Measurements from ENCODE around the gene ITGBL1.
A peak's percentile ranks its signal among the peaks of the same experiment; 100 is the strongest.

Gene ITGBL1

DNA sequence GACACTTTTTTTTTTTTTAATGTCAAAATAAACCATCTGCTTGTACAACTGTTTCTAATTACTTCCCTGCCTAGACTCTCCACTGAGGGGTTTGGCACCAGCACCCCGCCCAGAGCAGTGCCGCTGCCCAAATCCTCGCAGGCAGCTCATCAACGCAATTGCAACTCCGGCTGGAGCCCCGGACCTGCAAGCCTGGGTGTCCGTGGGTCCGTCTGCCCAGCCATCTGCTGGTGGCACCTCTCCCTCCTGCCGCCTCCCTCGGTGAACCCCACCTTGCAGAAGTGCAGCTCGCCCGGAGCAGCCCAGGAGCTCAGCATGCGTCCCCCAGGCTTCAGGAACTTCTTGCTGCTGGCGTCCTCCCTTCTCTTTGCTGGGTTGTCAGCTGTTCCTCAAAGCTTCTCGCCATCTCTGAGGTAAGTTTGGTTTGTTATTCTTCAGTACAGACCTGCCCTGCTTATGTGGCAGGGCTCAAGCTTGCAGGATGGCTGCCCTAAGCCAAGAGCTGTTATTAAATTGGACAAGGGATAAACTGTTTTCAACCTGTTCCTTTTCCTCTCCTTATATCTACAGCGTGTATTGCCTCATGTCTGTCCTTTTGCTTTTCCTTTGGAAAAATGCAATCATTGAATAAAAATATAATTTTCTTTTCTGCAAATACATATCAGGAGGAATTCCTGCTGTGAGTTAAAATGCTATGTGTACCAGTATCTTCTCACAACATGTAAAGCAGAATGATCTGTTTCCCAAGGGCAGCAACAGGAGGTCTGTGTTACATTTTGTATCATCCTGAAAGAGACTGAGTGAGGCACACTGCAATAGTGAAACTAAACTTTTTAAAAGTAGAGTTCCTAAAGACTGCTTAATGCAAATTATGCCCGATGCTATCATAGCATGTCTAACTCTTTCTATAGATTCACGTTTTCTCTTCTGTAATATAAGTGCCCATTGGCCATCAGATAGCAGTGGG lies at the start of gene ITGBL1:
Gene ITGBL1, plus strand, starts transcription at position 157 of the 967 bp plus-strand sequence. Its CDS starts 159 bp downstream, at position 316.
- DNase-seq: peak; percentile 27

DNA sequence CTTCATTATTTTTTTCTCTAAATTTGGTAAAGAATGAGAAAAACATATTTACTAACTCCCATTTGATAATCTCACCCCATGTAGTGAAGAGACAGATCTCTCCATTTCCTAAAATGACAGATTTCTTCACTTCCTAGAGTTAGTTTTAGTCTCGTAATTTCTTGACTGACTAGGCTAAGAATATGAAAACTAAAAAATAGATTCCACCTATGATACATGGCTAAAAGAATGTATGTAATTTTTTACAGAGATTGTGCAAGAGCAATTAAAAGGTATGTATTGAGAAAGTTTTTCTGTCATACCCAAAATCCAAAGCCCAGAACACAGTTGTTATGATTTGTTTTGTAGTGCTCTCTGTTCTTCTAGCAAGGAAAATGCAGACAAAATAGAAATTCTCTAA lies 45.7 kb upstream of the ITGBL1 start:
- no peak for DNase-seq

GRCh38 chr13:101408154-101408553 lies 44.3 kb upstream of the ITGBL1 start:
- DNase-seq: no peak

- no peak for DNase-seq
Measured at GRCh38 chr13:101408992-101409656, 43.4 kb upstream of the ITGBL1 start.

DNA sequence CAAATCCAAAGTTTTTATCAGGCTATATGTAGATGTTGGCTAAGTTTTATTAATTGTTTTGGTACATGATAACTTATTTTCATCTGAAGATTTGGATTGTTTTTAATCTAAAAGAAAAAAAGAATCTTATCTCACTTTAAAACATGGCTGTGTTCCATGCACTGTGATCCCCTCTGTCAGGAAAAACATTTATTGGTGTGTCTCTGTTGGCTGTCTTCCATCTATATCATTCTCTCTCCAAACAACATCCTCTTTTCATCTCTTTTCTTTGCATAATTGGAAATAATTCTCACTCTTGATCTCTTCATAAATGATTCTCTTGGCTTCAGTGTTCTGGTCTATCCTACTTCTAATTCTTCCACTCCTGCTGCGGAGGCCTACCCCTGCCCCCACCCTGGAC lies 40.4 kb upstream of the ITGBL1 start:
- no peak for DNase-seq

DNA sequence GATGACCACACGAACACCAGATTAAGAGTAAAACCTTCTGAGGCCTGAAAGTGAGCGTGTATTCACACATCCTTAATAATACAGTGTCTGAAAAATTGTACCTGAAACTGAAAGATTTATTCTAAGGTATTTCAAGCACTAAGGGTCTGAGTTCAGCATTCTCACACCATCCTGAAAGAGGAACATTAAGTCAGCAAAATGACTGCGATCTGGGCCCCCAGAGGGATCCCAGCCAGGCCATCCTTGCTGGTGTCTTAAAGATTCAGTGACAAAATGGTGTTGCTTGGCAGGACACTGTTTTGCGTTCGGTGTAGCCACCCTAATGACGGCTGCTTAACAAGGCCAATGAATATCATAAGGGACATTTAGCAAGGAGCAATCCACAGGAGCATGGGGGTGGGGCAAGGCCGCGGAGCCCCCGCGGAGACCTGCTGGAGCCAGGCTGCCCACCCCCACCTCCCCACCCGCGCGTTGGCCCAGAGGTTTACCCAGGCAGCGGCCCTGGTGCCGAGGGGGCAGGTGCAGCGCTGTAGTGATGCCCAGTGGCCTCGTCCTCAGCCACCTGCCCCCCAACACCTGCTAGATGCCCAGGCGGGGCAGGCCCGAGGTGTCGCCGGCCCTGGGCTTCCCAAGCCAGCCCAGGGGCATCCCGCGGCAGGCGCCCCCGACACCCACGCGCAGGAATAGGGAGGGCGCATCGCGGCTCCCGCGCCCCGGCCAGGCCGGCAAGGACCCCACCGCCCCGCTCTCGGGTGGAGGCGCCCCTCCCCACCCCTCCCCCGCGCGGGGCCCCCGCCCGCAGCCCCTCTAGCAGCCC lies 36.9 kb upstream of the ITGBL1 start:
- peak; percentile 1 for DNase-seq

GRCh38 chr13:101416181-101417042 lies 36.1 kb upstream of the ITGBL1 start, which contains the start of gene NALCN:
Gene NALCN (minus strand): TSS chr13:101416508. CDS start chr13:101399126, 17,382 bp downstream.
- peak; percentile 28 for DNase-seq

DNA sequence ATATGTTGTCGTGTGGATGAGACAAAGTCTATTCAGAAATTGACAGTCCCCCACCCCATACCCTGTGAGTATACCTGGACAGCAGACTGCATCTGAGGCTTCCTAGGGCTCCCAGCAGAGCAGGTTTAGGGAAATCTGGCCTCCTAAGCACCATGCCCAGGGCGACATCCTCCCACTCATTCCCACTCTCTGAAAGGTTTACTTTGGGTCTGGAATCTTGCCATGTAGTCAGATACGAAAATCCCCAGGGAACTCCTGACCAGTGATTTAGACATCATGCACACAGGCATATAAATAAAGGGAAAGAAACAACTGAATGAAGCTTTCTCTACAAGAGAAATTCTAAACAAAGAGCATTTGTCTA lies 35.5 kb upstream of the ITGBL1 start:
- peak; percentile 1 for DNase-seq

DNA sequence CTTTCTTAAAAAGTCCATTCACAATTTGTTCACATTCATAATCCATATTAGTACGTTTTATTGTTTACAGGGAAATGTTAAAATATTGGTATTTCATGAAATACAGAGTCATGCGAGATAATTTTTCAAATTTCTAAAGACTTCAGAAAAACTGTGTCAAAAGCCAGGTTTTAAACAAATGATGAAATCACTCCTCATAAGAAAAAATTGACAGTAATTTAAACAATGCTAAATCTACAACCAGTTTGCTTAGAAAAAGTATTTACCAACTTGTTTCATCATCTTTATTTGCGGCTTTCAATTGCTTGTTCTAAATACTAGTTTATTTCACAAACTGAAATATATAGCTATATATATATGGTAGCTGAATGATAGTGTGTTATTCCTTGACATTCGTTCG lies 35.0 kb upstream of the ITGBL1 start:
- DNase-seq: no peak

- DNase-seq: no peak
Measured at GRCh38 chr13:101423872-101424271, 28.6 kb upstream of the ITGBL1 start.

DNA sequence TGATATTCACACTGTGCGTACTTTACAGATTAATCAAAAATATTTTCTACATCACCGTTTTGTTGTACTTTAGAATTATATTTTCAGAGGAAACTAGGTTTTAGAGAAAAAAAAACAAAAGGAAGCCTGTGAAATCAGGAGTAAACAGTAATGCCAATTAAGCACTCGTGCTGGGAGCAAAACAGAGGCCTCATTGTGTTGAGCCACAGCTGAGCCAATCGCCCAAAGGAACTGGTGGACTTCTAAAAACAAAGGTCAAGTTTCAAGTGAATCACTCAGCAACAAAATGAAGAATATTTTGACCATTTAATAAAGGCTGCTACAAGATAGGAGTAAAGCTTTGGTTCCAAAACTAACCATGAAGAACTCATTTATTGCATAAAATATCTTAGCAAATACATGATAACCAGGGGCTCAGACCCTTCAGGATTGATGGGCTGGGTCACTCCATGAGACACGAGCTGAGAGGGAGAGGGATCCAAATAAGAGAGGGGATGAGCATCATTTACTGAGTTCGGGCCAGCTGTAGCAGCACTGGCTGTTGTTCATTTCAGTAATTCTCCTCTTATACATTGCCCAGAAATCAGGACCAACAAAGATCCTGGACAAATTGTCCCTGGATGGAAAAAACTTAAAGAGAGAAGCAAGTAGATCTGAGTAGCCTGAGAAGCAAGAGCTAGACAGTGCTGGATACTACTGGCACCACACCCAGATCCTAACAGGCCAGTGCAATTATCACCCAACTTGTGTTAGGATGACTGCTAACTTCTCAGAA lies 27.9 kb upstream of the ITGBL1 start:
- no peak for DNase-seq

DNA sequence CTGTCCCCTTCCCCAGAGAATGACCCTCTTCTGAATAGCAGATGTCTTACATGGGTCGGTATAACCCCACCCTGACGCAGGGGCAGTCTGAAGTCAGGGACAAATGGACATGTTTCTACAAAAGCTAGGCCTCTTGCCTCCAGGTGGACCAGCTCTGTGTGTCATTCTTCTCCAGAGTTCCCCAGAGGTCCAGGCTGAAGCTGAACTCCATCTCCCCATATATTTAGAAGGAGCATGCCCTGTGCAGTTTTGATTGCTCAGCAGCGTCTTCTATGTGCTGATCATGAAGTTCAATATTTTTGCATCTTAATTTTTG lies 27.4 kb upstream of the ITGBL1 start:
- no peak for DNase-seq

DNA sequence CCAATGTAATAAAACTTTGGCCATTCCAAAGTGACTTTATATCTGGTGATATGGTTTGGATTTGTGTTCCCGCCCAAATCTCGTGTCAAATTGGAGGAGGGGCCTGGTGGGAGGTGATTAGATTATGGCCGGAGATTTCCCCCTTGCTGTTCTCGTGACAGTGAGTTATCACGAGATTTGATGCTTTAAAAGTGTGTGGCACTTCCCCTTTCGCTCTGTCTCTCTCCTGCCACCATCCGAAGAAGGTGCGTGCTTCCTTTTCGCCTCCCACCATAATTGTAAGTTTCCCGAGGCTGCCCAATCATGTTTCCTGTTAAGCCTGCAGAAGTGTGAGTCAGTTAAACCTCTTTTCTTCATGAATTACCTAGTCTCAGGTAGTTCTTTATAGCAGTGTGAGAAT lies 26.9 kb upstream of the ITGBL1 start:
- DNase-seq: no peak

DNA sequence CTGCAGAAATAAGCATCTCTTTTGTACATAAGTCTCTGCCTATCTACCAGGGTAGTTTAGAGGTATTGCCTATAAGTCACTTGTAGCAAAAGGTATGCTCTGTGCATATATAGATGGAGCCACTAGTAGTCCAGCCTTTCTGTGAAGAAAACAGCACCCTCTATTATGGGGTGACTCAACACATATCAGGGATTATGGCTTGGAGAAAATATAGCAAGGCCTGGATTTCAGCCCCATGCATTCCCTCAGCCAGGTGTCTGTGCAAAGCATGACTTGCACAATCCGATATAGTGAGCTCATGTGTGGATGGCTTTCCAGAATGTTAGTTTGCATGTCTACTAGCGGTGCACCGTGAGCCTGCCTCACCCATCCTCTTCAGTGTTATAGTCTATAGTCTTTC lies 22.7 kb upstream of the ITGBL1 start:
- DNase-seq: no peak

- DNase-seq: no peak
Measured at GRCh38 chr13:101433895-101434294, 18.6 kb upstream of the ITGBL1 start.

DNA sequence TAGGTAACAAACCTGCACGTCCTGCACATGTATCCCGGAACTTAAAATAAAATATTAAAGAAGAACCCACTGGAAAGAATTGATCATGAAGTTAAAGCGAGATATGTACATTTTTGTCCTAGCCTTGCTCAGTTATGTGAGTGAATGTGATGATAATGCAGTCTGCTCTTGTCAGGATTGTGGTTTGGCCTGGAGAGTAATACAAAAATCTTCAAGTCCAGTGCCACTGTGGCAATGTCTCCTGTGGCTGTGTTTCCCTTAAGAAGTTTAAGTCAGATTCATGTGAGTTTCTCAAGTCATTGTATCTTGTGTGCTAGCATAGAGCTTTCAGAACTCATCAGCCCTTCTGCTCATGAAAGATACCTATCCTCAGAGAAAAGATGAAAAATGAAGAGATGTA lies 18.0 kb upstream of the ITGBL1 start:
- DNase-seq: no peak

DNA sequence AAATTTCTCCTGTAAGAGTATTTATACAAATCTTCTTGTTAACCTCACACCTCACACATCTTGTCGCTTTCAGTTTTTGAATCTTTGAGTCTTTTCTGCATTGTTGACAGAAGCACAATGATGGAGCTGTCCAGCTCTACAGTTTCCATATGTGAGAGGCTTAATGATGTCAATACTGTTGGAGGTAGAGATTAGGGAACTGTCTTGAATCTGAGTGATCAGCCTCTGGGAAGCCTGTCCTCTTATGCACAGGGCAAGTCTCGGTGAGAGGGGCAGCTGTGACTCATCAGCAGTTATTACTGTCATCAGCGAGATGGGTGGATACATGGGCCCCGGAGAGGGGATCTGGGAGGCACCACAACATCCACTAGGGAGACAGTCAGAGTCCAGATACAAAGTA lies 4.6 kb upstream of the ITGBL1 start:
- no peak for DNase-seq

GRCh38 chr13:101449790-101450748 lies 2.4 kb upstream of the ITGBL1 start:
- DNase-seq: no peak

GRCh38 chr13:101450749-101451130 lies 1.7 kb upstream of the ITGBL1 start:
- DNase-seq: no peak

DNA sequence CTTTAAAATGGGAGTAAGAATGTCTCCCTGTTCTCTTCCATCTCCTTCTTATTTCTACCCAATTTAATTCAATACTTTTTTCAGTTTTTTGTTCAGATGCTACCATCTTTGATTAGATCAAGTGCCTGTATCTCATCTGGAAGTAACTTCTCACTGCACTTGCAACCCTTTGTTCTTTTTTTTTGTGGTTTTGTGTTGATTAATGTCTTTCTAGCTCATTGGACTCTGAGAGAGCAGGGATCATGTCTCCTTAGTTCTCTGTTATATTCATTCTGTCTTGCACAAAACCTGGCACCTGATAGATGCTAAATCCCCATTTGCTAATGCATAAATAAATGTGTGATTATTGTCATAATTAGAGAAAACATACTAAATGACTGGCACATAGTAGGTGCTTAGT lies 834 bp upstream of the ITGBL1 start:
- no peak for DNase-seq

All from NCI-H446 treated with DMSO at 0.1 percent for 48 hours (cell line).